GM12878 (cell line): Measurements from ENCODE around the gene SMAD1. TPM values are rescaled to one million over a fixed set of nuclear protein-coding genes. Genes with fewer than 3 reads are reported as not detected.

Experiments used
- ASH2L ChIP-seq: fragments of 300-600, 200-600 bp; sonication (generic); IDR thresholded peaks from 2 replicates; pipeline ENCODE4 v1.6.1; 2017; ENCODE audit warnings: low read depth, mild to moderate bottlenecking, borderline replicate concordance
- CBX5 ChIP-seq: sonication (generic); IDR thresholded peaks from 2 replicates; pipeline ENCODE4 v1.6.1; 2016; ENCODE audit warnings: low read depth, moderate library complexity, mild to moderate bottlenecking, inconsistent platforms
- CEBPB ChIP-seq, 2 experiments: fragments of 150-350 bp in 1 of 2; IDR thresholded peaks; 2 replicates each; pipeline ENCODE4 v1.6.1; 2012 to 2014; ENCODE audit warnings: low read depth in 2 of 2, low read length in 2 of 2, borderline replicate concordance in 1 of 2, inconsistent platforms in 1 of 2
- E2F8 ChIP-seq: fragments of 450-650 bp; IDR thresholded peaks from 2 replicates; pipeline ENCODE4 v1.6.1; 2018; ENCODE audit warnings: mild to moderate bottlenecking, low read depth, moderate library complexity; ENCODE audit not compliant: partially characterized antibody
- EGR1 ChIP-seq, 2 experiments: IDR thresholded peaks; 1 replicate in 1 of 2; 2 replicates in 1 of 2; pipeline ENCODE4 v1.6.1; 2011 to 2012; ENCODE audit warnings: low read depth in 2 of 2, low read length in 2 of 2, borderline replicate concordance in 1 of 2, mild to moderate bottlenecking in 1 of 2, moderate library complexity in 1 of 2
- EP300 ChIP-seq, 2 experiments: fragments of 150-350 bp in 1 of 2; IDR thresholded peaks; 2 replicates each; pipeline ENCODE4 v1.6.1; 2011 to 2012; ENCODE audit warnings: low read depth in 2 of 2, low read length in 2 of 2, borderline replicate concordance in 1 of 2, improper control_type of control experiment in 1 of 2, inconsistent platforms in 1 of 2; ENCODE audit not compliant: control insufficient read depth in 1 of 2
- FOXM1 ChIP-seq: IDR thresholded peaks from 2 replicates; pipeline ENCODE4 v1.6.1; 2012; ENCODE audit warnings: low read depth, mild to moderate bottlenecking, inconsistent platforms, low read length, moderate library complexity
- GABPA ChIP-seq: IDR thresholded peaks from 2 replicates; pipeline ENCODE4 v1.6.1; 2014; ENCODE audit warnings: antibody characterized with exemption, low read depth, mild to moderate bottlenecking, inconsistent platforms
- HDAC2 ChIP-seq: fragments of 200-600 bp; sonication (generic); IDR thresholded peaks from 2 replicates; pipeline ENCODE4 v1.6.1; 2017
- MLLT1 ChIP-seq: fragments of 450-650 bp; IDR thresholded peaks from 2 replicates; pipeline ENCODE4 v1.6.1; 2016; ENCODE audit warnings: mild to moderate bottlenecking
- PML ChIP-seq: IDR thresholded peaks from 2 replicates; pipeline ENCODE4 v1.6.1; 2012; ENCODE audit warnings: low read length, inconsistent platforms
- POLR2AphosphoS2 ChIP-seq: IDR thresholded peaks from 2 replicates; pipeline ENCODE4 v1.6.1; 2011; ENCODE audit warnings: low read depth, mild to moderate bottlenecking, low read length, improper control_type of control experiment, moderate library complexity
- SREBF1 ChIP-seq: IDR thresholded peaks from 2 replicates; pipeline ENCODE4 v1.6.1; 2012; ENCODE audit warnings: mild to moderate bottlenecking, low read length
- STAT3 ChIP-seq: IDR thresholded peaks from 2 replicates; pipeline ENCODE4 v1.6.1; 2011; ENCODE audit warnings: low read depth, low read length, improper control_type of control experiment
- ZBTB40 ChIP-seq: fragments of 450-650 bp; IDR thresholded peaks from 2 replicates; pipeline ENCODE4 v1.6.1; 2016; ENCODE audit warnings: mild to moderate bottlenecking, moderate library complexity, borderline replicate concordance
- ZNF274 ChIP-seq: IDR thresholded peaks from one replicate; pipeline ENCODE4 v1.8.0; 2011; ENCODE audit not compliant: insufficient read length, insufficient read depth
- ZNF622 ChIP-seq: fragments of 450-650 bp; IDR thresholded peaks from 2 replicates; pipeline ENCODE4 v1.6.1; 2017; ENCODE audit warnings: mild to moderate bottlenecking, inconsistent platforms
- polyA plus RNA-seq, 11 experiments: library from polyadenylated mRNA; depleted of rRNA in 4 of 11; unstranded in 6 of 11; stranded (reverse) in 5 of 11; fragments of >200 nt; fragmentation: Nextera tagmentation in 4 of 11; fragmentation: Illumina TruSeq in 1 of 11; extraction: Ambion mirVana in 4 of 11; extraction: Trizol in 1 of 11; gene quantifications; 1 replicate in 1 of 11; 2 replicates in 10 of 11; pipeline versions ENCODE4 v1.2.1 to v1.2.3, GENCODE V29; 2011 to 2016; ENCODE audit warnings: inconsistent platforms in 2 of 11, missing spikeins in 2 of 11, low read depth in 1 of 11
- total RNA-seq, 4 experiments: library from RNA; depleted of rRNA in 3 of 4; stranded (reverse); fragments of >200 nt in 3 of 4; fragmentation: Illumina TruSeq in 1 of 4; extraction: Trizol in 1 of 4; gene quantifications; 2 replicates each; pipeline versions ENCODE4 v1.2.1 to v1.2.3, GENCODE V29; 2013 to 2021
- TF ChIP-seq, protein P1 (sequence below): fragments of 450-650 bp; IDR thresholded peaks from 2 replicates; pipeline ENCODE4 v1.6.1; 2017; ENCODE audit warnings: mild to moderate bottlenecking, moderate library complexity

The SMAD1 gene
- total and polyA plus RNA-seq, 10 of the 15 experiments (the other 5 are each of a cell fraction or from before 2014, with no cell fraction given), result 0.29 to 17.5 (median 13.6) TPM

- TF ChIP-seq E2F8, result no peak
- peak in 1 of 2 experiments; percentile 67; a peak in 2 of 4 replicates for TF ChIP-seq EP300 (IDR thresholded peaks at IDR 0.05; ENCODE audit: borderline replicate concordance in 1 of 2, control insufficient read depth in 1 of 2, low read depth in 2 of 2, low read length in 2 of 2)
- no peak for TF ChIP-seq ZNF274
- peak; percentile 38; the same call in 1 of the 2 replicates for TF ChIP-seq PML
- peak; percentile 61; the same call in 1 of the 2 replicates for TF ChIP-seq CBX5
- no peak for TF ChIP-seq HDAC2
- peak; percentile 64; the same call in 1 of the 2 replicates for TF ChIP-seq FOXM1
- TF ChIP-seq SREBF1, result no peak
- no peak for TF ChIP-seq ZBTB40
- TF ChIP-seq POLR2AphosphoS2, result no peak
- no peak for TF ChIP-seq ASH2L
- no peak for TF ChIP-seq GABPA
- no peak for TF ChIP-seq EGR1 (IDR thresholded peaks at IDR 0.05; ENCODE audit: borderline replicate concordance in 1 of 2, low read depth in 2 of 2, low read length in 2 of 2)
- 0 out of 4 replicates have a peak, but pooled peaks of 1 of the 2 experiments have one; percentile 34 for TF ChIP-seq CEBPB (IDR thresholded peaks at IDR 0.05; ENCODE audit: borderline replicate concordance in 1 of 2, low read depth in 2 of 2, low read length in 2 of 2)
- TF ChIP-seq STAT3, result no peak
- no peak for TF ChIP-seq ZNF622
- TF ChIP-seq, protein P1, sequence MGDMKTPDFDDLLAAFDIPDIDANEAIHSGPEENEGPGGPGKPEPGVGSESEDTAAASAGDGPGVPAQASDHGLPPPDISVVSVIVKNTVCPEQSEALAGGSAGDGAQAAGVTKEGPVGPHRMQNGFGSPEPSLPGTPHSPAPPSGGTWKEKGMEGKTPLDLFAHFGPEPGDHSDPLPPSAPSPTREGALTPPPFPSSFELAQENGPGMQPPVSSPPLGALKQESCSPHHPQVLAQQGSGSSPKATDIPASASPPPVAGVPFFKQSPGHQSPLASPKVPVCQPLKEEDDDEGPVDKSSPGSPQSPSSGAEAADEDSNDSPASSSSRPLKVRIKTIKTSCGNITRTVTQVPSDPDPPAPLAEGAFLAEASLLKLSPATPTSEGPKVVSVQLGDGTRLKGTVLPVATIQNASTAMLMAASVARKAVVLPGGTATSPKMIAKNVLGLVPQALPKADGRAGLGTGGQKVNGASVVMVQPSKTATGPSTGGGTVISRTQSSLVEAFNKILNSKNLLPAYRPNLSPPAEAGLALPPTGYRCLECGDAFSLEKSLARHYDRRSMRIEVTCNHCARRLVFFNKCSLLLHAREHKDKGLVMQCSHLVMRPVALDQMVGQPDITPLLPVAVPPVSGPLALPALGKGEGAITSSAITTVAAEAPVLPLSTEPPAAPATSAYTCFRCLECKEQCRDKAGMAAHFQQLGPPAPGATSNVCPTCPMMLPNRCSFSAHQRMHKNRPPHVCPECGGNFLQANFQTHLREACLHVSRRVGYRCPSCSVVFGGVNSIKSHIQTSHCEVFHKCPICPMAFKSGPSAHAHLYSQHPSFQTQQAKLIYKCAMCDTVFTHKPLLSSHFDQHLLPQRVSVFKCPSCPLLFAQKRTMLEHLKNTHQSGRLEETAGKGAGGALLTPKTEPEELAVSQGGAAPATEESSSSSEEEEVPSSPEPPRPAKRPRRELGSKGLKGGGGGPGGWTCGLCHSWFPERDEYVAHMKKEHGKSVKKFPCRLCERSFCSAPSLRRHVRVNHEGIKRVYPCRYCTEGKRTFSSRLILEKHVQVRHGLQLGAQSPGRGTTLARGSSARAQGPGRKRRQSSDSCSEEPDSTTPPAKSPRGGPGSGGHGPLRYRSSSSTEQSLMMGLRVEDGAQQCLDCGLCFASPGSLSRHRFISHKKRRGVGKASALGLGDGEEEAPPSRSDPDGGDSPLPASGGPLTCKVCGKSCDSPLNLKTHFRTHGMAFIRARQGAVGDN, result no peak
- TF ChIP-seq MLLT1, result no peak
Measured at GRCh38 chr4:145487631-145488030, 6.0 kb downstream of the SMAD1 start (continued).
